Lower leg skin (tissue), 3 donors: Measurements from ENCODE around the gene CEP104.

Experiments
- POLR2A ChIP-seq, 2 donors: fragments of 450-650 bp; IDR thresholded peaks; one replicate each; pipeline ENCODE4 v1.6.1; 2016 to 2017; ENCODE audit warnings: antibody characterized with exemption in 2 of 2, mild to moderate bottlenecking in 1 of 2, moderate library complexity in 1 of 2
- TF ChIP-seq, protein P1 (sequence below), 3 donors: fragments of 450-650 bp; IDR thresholded peaks; one replicate each; pipeline ENCODE4 v1.5.1; 2016; ENCODE audit warnings: antibody characterized with exemption in 3 of 3, mild to moderate bottlenecking in 3 of 3, moderate library complexity in 2 of 3

DNA sequence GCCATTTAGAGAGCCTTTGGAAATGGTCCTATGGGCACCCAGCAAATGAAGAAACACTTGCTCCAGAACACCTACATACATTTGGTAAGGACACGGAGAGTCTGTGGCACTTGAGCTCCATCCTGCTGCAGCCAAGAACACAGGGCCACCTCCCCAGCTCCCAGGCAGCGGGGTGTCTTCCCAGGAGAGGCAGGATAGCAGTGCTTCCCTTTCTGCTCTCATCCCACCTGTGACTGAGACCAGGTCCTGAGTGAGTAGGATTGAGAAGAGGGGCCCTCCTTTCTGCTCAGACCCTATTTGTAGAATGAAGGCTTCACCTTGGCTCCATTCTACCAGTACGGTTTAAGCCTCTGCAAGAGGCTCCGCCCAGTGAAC, 38.9 kb upstream of the CEP104 start:
- no peak for TF ChIP-seq POLR2A (IDR thresholded peaks at IDR 0.05)
- TF ChIP-seq, protein P1, sequence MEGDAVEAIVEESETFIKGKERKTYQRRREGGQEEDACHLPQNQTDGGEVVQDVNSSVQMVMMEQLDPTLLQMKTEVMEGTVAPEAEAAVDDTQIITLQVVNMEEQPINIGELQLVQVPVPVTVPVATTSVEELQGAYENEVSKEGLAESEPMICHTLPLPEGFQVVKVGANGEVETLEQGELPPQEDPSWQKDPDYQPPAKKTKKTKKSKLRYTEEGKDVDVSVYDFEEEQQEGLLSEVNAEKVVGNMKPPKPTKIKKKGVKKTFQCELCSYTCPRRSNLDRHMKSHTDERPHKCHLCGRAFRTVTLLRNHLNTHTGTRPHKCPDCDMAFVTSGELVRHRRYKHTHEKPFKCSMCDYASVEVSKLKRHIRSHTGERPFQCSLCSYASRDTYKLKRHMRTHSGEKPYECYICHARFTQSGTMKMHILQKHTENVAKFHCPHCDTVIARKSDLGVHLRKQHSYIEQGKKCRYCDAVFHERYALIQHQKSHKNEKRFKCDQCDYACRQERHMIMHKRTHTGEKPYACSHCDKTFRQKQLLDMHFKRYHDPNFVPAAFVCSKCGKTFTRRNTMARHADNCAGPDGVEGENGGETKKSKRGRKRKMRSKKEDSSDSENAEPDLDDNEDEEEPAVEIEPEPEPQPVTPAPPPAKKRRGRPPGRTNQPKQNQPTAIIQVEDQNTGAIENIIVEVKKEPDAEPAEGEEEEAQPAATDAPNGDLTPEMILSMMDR (IDR thresholded peaks at IDR 0.05): no peak
